GM12878 (cell line): ENCODE measurements around the gene EIF1. TPM values are rescaled to one million over a fixed set of nuclear protein-coding genes. Genes with fewer than 3 reads are reported as not detected.

Experiments used
- BHLHE40 ChIP-seq, 2 experiments: fragments of 450-650 bp in 1 of 2; IDR thresholded peaks; 2 replicates each; pipeline ENCODE4 v1.6.1; 2011 to 2017; ENCODE audit warnings: low read depth in 2 of 2, borderline replicate concordance in 1 of 2, improper control_type of control experiment in 1 of 2, low read length in 1 of 2, mild to moderate bottlenecking in 1 of 2
- ESRRA ChIP-seq: IDR thresholded peaks from 2 replicates; pipeline ENCODE4 v1.6.1; 2012; ENCODE audit warnings: mild to moderate bottlenecking, low read length, improper control_type of control experiment
- GATAD2B ChIP-seq: fragments of 450-650 bp; conservative IDR thresholded peaks from 2 replicates; pipeline ENCODE4 v1.6.1; 2017; ENCODE audit warnings: low read depth, mild to moderate bottlenecking, moderate library complexity
- IKZF2 ChIP-seq, 2 experiments: fragments of 450-650 bp; IDR thresholded peaks; 2 replicates each; pipeline ENCODE4 v1.6.1; 2017; ENCODE audit warnings: mild to moderate bottlenecking in 2 of 2, moderate library complexity in 2 of 2
- IRF4 ChIP-seq: IDR thresholded peaks from 2 replicates; pipeline ENCODE4 v1.6.1; 2011; ENCODE audit warnings: low read depth, low read length
- JUNB ChIP-seq: IDR thresholded peaks from 2 replicates; pipeline ENCODE4 v1.6.1; 2016; ENCODE audit warnings: antibody characterized with exemption, mild to moderate bottlenecking
- LARP7 ChIP-seq: fragments of 450-650 bp; IDR thresholded peaks from 2 replicates; pipeline ENCODE4 v1.6.1; 2017; ENCODE audit warnings: mild to moderate bottlenecking
- MAX ChIP-seq: IDR thresholded peaks from 2 replicates; pipeline ENCODE4 v1.6.1; 2012; ENCODE audit warnings: low read depth, low read length, improper control_type of control experiment
- MEF2A ChIP-seq: IDR thresholded peaks from 2 replicates; pipeline ENCODE4 v1.6.1; 2011; ENCODE audit warnings: low read depth, mild to moderate bottlenecking, low read length, moderate library complexity; ENCODE audit not compliant: insufficient read depth
- MLLT1 ChIP-seq: fragments of 450-650 bp; IDR thresholded peaks from 2 replicates; pipeline ENCODE4 v1.6.1; 2016; ENCODE audit warnings: mild to moderate bottlenecking
- NBN ChIP-seq: fragments of 450-650 bp; IDR thresholded peaks from 2 replicates; pipeline ENCODE4 v1.6.1; 2016
- PAX5 ChIP-seq: IDR thresholded peaks from 2 replicates; pipeline ENCODE4 v1.6.1; 2011; ENCODE audit warnings: low read depth, low read length, borderline replicate concordance
- RELB ChIP-seq: fragments of 450-650 bp; IDR thresholded peaks from 2 replicates; pipeline ENCODE4 v1.6.1; 2017; ENCODE audit warnings: low read depth, mild to moderate bottlenecking, moderate library complexity
- SMC3 ChIP-seq: IDR thresholded peaks from 2 replicates; pipeline ENCODE4 v1.6.1; 2011; ENCODE audit warnings: low read length, improper control_type of control experiment, borderline replicate concordance
- SPI1 ChIP-seq: IDR thresholded peaks from 2 replicates; pipeline ENCODE4 v1.6.1; 2011; ENCODE audit warnings: low read depth, mild to moderate bottlenecking, low read length, moderate library complexity, borderline replicate concordance; ENCODE audit not compliant: insufficient read depth
- STAT1 ChIP-seq: fragments of 450-650 bp; conservative IDR thresholded peaks from 2 replicates; pipeline ENCODE4 v1.6.1; 2014; ENCODE audit warnings: antibody characterized with exemption, mild to moderate bottlenecking
- TBL1XR1 ChIP-seq: IDR thresholded peaks from 2 replicates; pipeline ENCODE4 v1.6.1; 2012; ENCODE audit warnings: low read depth, low read length, improper control_type of control experiment
- ZNF622 ChIP-seq: fragments of 450-650 bp; IDR thresholded peaks from 2 replicates; pipeline ENCODE4 v1.6.1; 2017; ENCODE audit warnings: mild to moderate bottlenecking, inconsistent platforms
- polyA plus RNA-seq, 11 experiments: library from polyadenylated mRNA; depleted of rRNA in 4 of 11; unstranded in 6 of 11; stranded (reverse) in 5 of 11; fragments of >200 nt; fragmentation: Nextera tagmentation in 4 of 11; fragmentation: Illumina TruSeq in 1 of 11; extraction: Ambion mirVana in 4 of 11; extraction: Trizol in 1 of 11; gene quantifications; 1 replicate in 1 of 11; 2 replicates in 10 of 11; pipeline versions ENCODE4 v1.2.1 to v1.2.3, GENCODE V29; 2011 to 2016; ENCODE audit warnings: inconsistent platforms in 2 of 11, missing spikeins in 2 of 11, low read depth in 1 of 11
- total RNA-seq, 4 experiments: library from RNA; depleted of rRNA in 3 of 4; stranded (reverse); fragments of >200 nt in 3 of 4; fragmentation: Illumina TruSeq in 1 of 4; extraction: Trizol in 1 of 4; gene quantifications; 2 replicates each; pipeline versions ENCODE4 v1.2.1 to v1.2.3, GENCODE V29; 2013 to 2021
- TF ChIP-seq, protein P1 (sequence below): fragments of 450-650 bp; formaldehyde crosslinking; IDR thresholded peaks from 2 replicates; pipeline ENCODE4 v1.5.0; 2022; ENCODE audit warnings: mild to moderate bottlenecking, missing genetic modification characterization
- TF ChIP-seq, protein P2 (sequence below): IDR thresholded peaks from 2 replicates; pipeline ENCODE4 v1.6.1; 2012; ENCODE audit warnings: low read depth, low read length, improper control_type of control experiment

EIF1 gene
- total and polyA plus RNA-seq, 10 of the 15 experiments (the other 5 are each of a cell fraction or from before 2014, with no cell fraction given) = 39.4 to 815 (median 480) TPM

- TF ChIP-seq, protein P1, sequence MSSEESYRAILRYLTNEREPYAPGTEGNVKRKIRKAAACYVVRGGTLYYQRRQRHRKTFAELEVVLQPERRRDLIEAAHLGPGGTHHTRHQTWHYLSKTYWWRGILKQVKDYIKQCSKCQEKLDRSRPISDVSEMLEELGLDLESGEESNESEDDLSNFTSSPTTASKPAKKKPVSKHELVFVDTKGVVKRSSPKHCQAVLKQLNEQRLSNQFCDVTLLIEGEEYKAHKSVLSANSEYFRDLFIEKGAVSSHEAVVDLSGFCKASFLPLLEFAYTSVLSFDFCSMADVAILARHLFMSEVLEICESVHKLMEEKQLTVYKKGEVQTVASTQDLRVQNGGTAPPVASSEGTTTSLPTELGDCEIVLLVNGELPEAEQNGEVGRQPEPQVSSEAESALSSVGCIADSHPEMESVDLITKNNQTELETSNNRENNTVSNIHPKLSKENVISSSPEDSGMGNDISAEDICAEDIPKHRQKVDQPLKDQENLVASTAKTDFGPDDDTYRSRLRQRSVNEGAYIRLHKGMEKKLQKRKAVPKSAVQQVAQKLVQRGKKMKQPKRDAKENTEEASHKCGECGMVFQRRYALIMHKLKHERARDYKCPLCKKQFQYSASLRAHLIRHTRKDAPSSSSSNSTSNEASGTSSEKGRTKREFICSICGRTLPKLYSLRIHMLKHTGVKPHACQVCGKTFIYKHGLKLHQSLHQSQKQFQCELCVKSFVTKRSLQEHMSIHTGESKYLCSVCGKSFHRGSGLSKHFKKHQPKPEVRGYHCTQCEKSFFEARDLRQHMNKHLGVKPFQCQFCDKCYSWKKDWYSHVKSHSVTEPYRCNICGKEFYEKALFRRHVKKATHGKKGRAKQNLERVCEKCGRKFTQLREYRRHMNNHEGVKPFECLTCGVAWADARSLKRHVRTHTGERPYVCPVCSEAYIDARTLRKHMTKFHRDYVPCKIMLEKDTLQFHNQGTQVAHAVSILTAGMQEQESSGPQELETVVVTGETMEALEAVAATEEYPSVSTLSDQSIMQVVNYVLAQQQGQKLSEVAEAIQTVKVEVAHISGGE (CRISPR knock-in tag) = no peak
- peak; percentile 74; the same call in 1 of the 2 replicates for TF ChIP-seq SMC3
- TF ChIP-seq RELB = peak; percentile 32; the same call in 1 of the 2 replicates
- TF ChIP-seq STAT1 = no peak
- TF ChIP-seq IKZF2 (IDR thresholded peaks at IDR 0.05) = peak; percentile 38 to 53; a peak in 2 of 4 replicates
- peak; percentile 54 for TF ChIP-seq LARP7
- TF ChIP-seq SPI1 = peak; percentile 10; the same call in 1 of the 2 replicates
- no peak for TF ChIP-seq ZNF622
- TF ChIP-seq MEF2A = no peak
- TF ChIP-seq IRF4 = no peak
- TF ChIP-seq MLLT1 = 0 out of 2 replicates have a peak, but pooled peaks have one; percentile 54
- TF ChIP-seq, protein P2, sequence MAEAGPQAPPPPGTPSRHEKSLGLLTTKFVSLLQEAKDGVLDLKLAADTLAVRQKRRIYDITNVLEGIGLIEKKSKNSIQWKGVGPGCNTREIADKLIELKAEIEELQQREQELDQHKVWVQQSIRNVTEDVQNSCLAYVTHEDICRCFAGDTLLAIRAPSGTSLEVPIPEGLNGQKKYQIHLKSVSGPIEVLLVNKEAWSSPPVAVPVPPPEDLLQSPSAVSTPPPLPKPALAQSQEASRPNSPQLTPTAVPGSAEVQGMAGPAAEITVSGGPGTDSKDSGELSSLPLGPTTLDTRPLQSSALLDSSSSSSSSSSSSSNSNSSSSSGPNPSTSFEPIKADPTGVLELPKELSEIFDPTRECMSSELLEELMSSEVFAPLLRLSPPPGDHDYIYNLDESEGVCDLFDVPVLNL = no peak
- TF ChIP-seq BHLHE40 (IDR thresholded peaks at IDR 0.05; ENCODE audit: borderline replicate concordance in 1 of 2, low read depth in 2 of 2, low read length in 1 of 2) = 0 out of 4 replicates have a peak, but pooled peaks of 1 of the 2 experiments have one; percentile 43
- peak; percentile 30; the same call in 1 of the 2 replicates for TF ChIP-seq PAX5
- TF ChIP-seq GATAD2B = peak; percentile 94
- TF ChIP-seq TBL1XR1 = no peak
- TF ChIP-seq MAX = no peak
- TF ChIP-seq NBN = 0 out of 2 replicates have a peak, but pooled peaks have one; percentile 32
- TF ChIP-seq JUNB = no peak
- no peak for TF ChIP-seq ESRRA
Observed at GRCh38 chr17:41648411-41649195, 40.1 kb upstream of the EIF1 start (continued).
